Measurements from ENCODE around the gene ANXA9. TPM values are rescaled to one million over a fixed set of nuclear protein-coding genes. Genes with fewer than 3 reads are reported as not detected.
A peak's percentile ranks its signal among the peaks of the same experiment; 100 is the strongest.

ANXA9 gene
- 10 to 100 TPM in 1 of 4 donors, 1 to 10 TPM in 2, under 1 TPM in 1; 0.79 to 26.4 (median 5.6) TPM for total RNA-seq

GRCh38 chr1:150981805-150982712, at the start of gene ANXA9:
Gene ANXA9 (plus strand): TSS chr1:150982292. CDS start chr1:150983106, 814 bp downstream.
- ATAC-seq (ENCODE audit: low FRiP score) (peak; percentile 73), DNase-seq (ENCODE audit: low spot score) (no peak)
- no peak for TF ChIP-seq CTCF (IDR thresholded peaks at IDR 0.05)

DNA sequence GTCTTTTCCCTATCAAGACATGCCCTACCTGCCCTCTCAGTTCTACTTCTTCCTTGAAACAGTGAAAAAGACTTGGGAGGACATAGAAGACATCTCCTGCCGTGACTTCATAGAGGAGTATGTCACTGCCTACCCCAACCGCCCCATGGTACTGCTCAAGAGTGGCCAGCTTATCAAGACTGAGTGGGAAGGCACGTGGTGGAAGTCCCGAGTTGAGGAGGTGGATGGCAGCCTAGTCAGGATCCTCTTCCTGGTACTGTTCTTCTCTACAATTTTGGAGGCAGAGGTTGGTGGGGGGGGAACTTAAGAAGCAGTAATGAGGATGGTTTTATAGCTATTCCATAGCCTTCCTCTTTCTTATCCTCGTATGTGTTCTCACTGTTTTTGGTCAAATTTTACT, 37.2 kb upstream of the ANXA9 start:
- DNase-seq (ENCODE audit: low spot score) (no peak), ATAC-seq (ENCODE audit: low FRiP score) (no peak)

GRCh38 chr1:150954708-150955107, 27.4 kb upstream of the ANXA9 start:
- no peak for DNase-seq (ENCODE audit: low spot score)
- no peak for ATAC-seq (ENCODE audit: low FRiP score)
- no peak for TF ChIP-seq CTCF (IDR thresholded peaks at IDR 0.05)

More for the DNA sequence above, 37.2 kb upstream of the ANXA9 start:
- no peak for TF ChIP-seq CTCF (IDR thresholded peaks at IDR 0.05)

DNA sequence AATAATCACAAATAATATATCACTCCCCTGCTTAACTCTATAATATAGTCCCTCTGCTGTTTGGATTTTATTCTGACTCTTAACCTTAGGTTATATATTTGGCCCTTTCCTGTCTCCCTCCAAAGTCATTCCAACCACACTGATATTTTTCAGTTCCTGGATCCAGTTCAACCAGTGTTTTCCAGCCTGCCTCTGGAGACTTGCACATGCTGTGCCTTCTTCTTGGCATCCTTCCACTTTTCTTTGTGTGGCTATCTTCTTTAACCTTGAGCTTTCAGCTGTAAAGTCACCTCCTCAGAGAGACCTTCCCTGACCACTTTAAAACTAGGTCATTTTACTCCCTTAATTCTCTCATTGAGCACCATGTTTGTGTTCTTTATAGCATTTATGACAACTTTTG, 26.8 kb upstream of the ANXA9 start:
- no peak for ATAC-seq (ENCODE audit: low FRiP score)
- no peak for TF ChIP-seq CTCF (IDR thresholded peaks at IDR 0.05)

DNA sequence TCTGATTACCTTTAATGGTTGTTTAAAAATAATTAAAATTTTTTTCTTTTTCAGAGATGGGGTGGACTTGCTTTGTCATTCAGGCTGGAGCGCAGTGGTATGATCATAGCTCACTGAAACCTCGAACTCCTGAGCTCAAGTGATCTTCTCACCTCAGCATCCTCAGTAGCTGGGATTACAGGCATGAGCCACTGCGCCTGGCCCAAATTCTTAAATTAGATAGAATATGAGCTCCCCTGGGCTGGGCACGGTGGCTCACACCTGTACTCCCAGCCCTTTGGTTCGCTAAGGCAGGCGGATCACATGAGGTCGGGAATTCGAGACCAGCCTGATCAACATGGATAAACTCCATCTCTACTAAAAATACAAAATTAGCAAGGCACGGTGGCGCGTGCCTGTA, 24.4 kb upstream of the ANXA9 start:
- TF ChIP-seq CTCF (IDR thresholded peaks at IDR 0.05): no peak
- ATAC-seq (ENCODE audit: low FRiP score) (no peak), DNase-seq (ENCODE audit: low spot score) (no peak)

More for the DNA sequence above, 26.8 kb upstream of the ANXA9 start:
- no peak for DNase-seq (ENCODE audit: low spot score)

DNA sequence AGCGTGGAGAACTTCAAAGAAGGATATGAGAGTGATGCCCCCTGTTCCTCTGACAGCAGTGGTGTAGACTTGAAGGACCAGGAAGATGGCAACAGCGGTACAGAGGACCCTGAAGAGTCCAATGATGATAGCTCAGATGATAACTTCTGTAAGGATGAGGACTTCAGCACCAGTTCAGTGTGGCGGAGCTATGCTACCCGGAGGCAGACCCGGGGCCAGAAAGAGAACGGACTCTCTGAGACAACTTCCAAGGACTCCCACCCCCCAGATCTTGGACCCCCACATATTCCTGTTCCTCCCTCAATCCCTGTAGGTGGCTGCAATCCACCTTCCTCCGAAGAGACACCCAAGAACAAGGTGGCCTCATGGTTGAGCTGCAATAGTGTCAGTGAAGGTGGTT, 21.4 kb upstream of the ANXA9 start:
- no peak for DNase-seq (ENCODE audit: low spot score)
- TF ChIP-seq CTCF (IDR thresholded peaks at IDR 0.05): no peak
- ATAC-seq (ENCODE audit: low FRiP score): no peak

DNA sequence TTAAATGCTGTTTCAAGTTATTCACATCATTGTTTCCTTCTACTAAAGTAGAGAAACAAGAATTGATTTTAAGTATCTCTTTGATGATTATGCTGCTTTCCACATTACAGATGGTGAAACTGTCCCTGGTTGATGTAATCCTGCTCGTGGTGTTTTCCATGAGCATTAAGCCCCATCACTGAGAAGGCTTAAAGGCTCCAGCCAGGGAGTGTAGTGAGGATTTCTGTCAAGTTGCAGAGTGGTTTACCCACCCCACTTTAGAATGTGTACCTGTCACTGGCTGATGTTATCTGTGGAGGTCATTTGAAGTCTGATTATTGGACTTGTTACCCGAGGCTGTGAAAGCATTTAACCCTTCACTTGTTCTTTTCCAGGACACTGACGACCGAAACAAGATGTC, 20.3 kb upstream of the ANXA9 start:
- DNase-seq (ENCODE audit: low spot score) (no peak), ATAC-seq (ENCODE audit: low FRiP score) (no peak)
- TF ChIP-seq CTCF (IDR thresholded peaks at IDR 0.05): no peak
